ENCODE results near the gene PKNOX1.
"Not testable (repeated sequence)": the region's sequence is repeated elsewhere in the genome, so short reads cannot be mapped to it uniquely, and the experiment has no call there.

PKNOX1 gene

GRCh38 chr21:42986125-42986783 is 11.9 kb downstream of the PKNOX1 start:
- DNase-seq (ENCODE audit: low spot score) = no peak

- no peak for DNase-seq (ENCODE audit: low spot score)
Observed at GRCh38 chr21:42988236-42988965, 14.0 kb downstream of the PKNOX1 start.

GRCh38 chr21:42989370-42989769 is 15.0 kb downstream of the PKNOX1 start:
- DNase-seq (ENCODE audit: low spot score) = not testable (repeated sequence)

DNA sequence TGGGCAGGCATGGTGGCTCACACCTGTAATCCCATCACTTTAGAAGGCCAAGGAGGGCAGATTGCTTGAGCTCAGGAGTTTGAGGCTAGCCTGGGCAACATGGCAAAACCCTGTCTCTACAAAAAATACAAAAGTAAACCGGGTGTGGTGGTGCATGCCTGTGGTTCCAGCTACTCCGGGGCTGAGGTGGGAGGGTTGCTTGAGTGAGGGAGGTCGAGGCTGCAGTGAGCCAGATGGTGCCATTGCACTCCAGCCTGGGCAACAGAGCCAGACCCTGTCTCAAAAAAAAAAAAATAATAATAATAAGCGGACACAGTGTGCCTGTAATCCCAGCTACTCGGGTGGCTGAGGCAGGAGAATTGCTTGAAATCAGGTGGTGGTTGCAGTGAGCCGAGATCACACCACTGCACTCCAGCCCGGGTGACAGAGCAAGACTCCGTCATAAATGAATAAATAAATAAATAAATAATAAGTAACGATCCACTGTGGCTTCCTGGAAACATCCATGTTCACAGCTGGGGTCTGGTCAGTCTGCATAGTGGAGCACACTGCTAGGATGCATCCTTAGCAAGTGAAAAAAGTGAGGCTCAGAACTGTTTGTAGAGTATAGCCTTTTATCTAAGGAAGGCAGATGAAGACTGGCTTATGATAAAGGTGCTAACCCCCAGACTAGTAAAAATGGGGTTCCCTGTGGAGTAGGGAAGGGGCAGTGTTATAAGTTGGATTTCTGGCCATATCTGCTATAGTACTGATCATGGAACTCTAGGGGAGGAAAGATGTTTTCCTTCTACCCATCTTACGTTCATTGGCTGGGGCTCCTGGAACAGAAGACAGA is 15.7 kb downstream of the PKNOX1 start:
- DNase-seq (ENCODE audit: low spot score) = no peak

DNA sequence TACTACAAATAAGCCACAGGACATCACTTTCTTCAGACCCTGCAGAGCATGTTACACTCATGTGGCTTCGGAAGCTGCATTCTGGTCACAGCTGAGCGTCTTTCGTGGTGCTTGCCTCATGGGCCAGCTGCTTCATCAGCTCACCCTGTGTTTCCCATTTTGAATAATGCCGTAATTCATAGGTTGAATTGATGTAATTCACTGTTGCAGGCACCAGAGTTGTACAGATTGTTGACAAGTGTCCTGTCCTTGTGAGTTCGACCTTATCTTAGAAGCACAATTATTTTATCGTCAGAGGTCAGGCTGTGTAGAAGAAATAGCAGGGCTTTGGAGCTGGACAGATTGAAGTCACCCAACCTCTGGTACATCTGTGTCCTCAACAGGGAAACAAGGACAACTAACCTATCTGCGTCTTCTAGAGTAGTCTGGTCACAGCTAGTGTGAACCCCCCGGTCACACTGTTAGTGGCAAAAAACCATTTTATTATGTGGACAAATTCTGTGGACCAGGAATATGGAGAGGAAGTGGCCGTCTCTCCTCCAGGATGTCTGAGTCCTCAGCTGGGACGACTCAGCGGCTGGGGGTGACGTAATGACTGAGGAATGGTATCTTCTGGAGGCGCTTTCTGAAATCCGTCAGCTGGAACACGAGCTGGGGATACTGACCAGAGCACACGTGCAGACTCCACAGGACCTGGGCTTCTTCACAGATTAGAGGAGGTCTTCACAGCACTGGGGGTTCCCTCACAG is 17.8 kb downstream of the PKNOX1 start:
- no peak for DNase-seq (ENCODE audit: low spot score)

- no peak for DNase-seq (ENCODE audit: low spot score)
Observed at GRCh38 chr21:42993051-42993712, 18.8 kb downstream of the PKNOX1 start.

DNA sequence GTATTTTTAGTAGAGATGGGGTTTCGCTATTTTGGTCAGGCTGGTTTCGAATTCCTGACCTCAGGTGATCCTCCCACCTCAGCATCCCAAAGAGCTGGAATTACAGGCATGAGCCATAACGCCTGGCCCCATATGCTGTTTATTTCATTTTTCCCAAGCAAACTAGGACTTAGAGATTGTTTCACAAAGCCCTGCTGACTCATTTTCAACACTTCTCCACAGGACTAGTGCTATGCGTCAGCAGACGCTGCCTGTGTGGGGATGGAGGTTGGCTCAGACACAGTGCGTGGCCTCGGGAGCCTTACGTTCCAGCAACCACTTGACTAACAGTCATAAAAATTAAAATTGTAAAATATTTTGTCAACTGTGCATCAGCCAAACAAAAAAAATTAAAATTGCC is 22.7 kb downstream of the PKNOX1 start:
- DNase-seq (ENCODE audit: low spot score) = no peak

GRCh38 chr21:42997983-42998382 is 23.6 kb downstream of the PKNOX1 start:
- not testable (repeated sequence) for DNase-seq (ENCODE audit: low spot score)

DNA sequence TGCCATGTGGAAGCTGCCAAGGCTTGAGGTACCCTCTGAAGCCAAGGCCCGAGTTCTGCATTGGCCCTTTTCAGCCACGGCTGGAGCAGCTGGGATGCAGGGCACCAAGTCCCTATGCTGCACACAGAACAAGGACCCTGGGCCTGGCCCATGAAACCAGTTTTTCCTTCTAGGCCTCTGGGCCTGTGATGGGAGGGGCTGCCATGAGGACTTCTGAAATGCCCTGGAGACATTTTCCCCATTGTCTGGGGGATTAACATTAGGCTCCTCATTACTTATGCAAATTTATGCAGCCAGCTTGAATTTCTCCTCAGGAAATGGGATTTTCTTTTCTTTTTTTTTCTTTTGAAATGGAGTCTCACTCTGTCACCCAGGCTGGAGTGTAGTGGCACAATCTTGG is 24.8 kb downstream of the PKNOX1 start:
- DNase-seq (ENCODE audit: low spot score) = not testable (repeated sequence)

- not testable (repeated sequence) for DNase-seq (ENCODE audit: low spot score)
Observed at GRCh38 chr21:43000041-43000440, 25.7 kb downstream of the PKNOX1 start.

DNA sequence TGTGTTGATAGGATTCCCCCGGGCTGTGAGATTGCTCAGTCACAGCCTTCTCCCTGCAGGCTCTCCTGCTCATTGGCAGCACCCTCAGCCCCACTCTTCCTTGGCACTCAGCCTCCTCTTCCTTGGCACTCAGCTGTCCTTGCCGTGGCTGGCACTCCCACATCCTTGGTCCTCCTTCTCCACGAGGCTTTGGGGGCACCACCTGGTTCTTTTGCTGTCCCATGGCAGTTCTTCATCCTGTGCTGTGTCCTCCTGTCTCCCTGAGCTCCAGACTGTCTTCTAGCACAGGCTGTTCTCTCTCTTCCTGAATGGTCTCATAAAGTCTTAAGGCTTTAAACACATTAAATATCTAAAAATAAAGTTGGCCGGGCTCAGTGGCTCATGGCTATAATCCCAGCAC is 27.0 kb downstream of the PKNOX1 start:
- DNase-seq (ENCODE audit: low spot score) = no peak

- no peak for DNase-seq (ENCODE audit: low spot score)
Observed at GRCh38 chr21:43004926-43005325, 30.6 kb downstream of the PKNOX1 start.

- no peak for DNase-seq (ENCODE audit: low spot score)
Observed at GRCh38 chr21:43005635-43006034, 31.3 kb downstream of the PKNOX1 start.

DNA sequence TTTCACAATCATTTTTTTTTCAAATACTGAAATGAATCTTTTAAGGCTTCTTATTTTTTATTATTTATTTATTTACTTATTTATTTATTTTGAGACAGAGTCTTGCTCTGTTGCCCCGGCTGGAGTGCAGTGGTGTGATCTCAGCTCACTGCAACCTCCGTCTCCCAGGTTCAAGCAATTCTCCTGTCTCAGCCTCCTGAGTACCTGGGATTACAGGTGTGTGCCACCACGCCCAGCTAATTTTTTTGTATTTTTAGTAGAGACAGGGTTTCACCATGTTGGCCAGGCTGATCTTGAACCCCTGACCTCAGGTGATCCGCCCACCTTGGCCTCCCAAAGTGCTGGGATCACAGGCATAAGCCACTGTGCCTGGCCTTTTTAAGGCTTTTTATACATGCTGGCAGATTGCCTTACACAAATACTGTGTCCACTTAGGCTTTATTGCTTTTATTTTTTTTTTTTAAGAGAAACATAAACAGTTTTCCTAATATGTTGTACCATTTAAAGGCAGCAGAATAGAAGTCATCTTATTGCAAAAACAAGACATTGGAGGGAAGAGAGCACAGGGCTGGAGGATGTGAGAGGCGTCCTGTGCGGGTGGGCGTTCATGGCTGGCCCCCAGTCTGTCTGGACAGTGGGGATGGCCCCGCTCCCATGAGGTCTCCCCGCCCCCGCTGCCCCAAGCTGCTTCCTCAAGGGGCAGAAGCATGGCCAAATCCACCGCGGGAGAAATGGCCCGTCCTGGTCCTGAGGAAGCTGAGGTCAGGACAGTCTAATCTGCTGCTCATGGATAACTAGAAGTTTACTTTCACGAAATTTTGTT is 31.9 kb downstream of the PKNOX1 start:
- not testable (repeated sequence) for DNase-seq (ENCODE audit: low spot score)

GRCh38 chr21:43006874-43007208 is 32.5 kb downstream of the PKNOX1 start:
- no peak for DNase-seq (ENCODE audit: low spot score)

GRCh38 chr21:43012596-43012995 is 38.2 kb downstream of the PKNOX1 start:
- DNase-seq (ENCODE audit: low spot score) = no peak

DNA sequence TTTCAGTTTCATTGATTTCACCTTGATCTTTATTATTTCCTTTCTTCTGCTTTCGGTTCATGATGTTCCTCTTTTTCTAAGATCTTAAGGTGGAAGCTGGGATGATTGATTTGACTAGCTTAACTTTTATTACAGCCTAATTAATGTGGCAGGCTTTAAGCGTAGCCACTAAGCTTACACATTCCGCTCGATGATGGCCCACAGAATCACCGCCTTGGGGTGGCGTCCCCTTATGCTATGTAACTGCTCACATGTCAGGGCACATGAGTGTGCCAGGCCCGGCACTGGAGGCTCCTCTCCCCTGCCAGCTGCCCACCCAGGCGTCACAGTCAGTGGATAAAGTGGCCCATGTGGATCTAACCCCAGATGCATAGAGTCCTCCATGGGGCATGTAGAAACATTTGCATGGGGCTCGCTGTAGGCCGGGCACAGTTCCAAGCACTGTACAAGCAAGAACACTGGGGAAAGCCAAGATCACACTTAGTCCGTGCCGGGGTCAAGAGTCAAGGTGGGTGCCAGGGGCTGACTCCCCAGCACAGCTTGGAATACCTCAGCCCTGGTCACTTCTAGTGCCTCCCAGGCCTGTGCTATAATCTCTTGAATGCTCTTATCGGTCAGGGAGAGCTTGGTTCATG is 41.7 kb downstream of the PKNOX1 start:
- DNase-seq (ENCODE audit: low spot score) = no peak

GRCh38 chr21:43016728-43017127 is 42.4 kb downstream of the PKNOX1 start:
- DNase-seq (ENCODE audit: low spot score) = no peak

- DNase-seq (ENCODE audit: low spot score) = no peak
Observed at GRCh38 chr21:43018519-43018918, 44.2 kb downstream of the PKNOX1 start.

GRCh38 chr21:43020177-43020576 is 45.8 kb downstream of the PKNOX1 start:
- no peak for DNase-seq (ENCODE audit: low spot score)
